H9 (cell line): ENCODE measurements around the gene BMPR1A. TPM values are rescaled to one million over a fixed set of nuclear protein-coding genes. Genes with fewer than 3 reads are reported as not detected.

ENCODE experiments used
- DNase-seq: peaks from one replicate; pipeline ENCODE4 v3.0.0-alpha.2; 2017
- H2AFZ ChIP-seq: one replicate; pipeline ENCODE4 v1.6.1; 2013; ENCODE audit warnings: mild to moderate bottlenecking, low read length, control low read depth, moderate library complexity
- H2AK5ac ChIP-seq: 2 replicates; pipeline ENCODE4 v1.6.1; 2013; ENCODE audit warnings: low read length, control low read depth, mixed read lengths; ENCODE audit not compliant: insufficient read length
- H2BK120ac ChIP-seq: one replicate; pipeline ENCODE4 v1.6.1; 2013; ENCODE audit warnings: low read depth, mild to moderate bottlenecking, low read length, control low read depth, inconsistent platforms; ENCODE audit not compliant: poor library complexity, severe bottlenecking
- H2BK12ac ChIP-seq: 2 replicates; pipeline ENCODE4 v1.6.1; 2013; ENCODE audit warnings: low read length, control low read depth, mixed read lengths, low read depth; ENCODE audit not compliant: insufficient read length
- H2BK15ac ChIP-seq: 2 replicates; pipeline ENCODE4 v1.6.1; 2013; ENCODE audit warnings: low read depth, low read length, control low read depth
- H2BK20ac ChIP-seq: one replicate; pipeline ENCODE4 v1.6.1; 2013; ENCODE audit warnings: low read depth, mild to moderate bottlenecking, low read length, control low read depth, inconsistent platforms; ENCODE audit not compliant: poor library complexity, severe bottlenecking
- H2BK5ac ChIP-seq: 2 replicates; pipeline ENCODE4 v1.6.1; 2013; ENCODE audit warnings: low read length, control low read depth, mixed read lengths; ENCODE audit not compliant: insufficient read length
- H3K14ac ChIP-seq: 2 replicates; pipeline ENCODE4 v1.6.1; 2013; ENCODE audit warnings: low read length, control low read depth; ENCODE audit not compliant: insufficient read depth
- H3K18ac ChIP-seq: 2 replicates; pipeline ENCODE4 v1.6.1; 2013; ENCODE audit warnings: low read depth, mild to moderate bottlenecking, mixed read lengths, low read length, control low read depth; ENCODE audit not compliant: insufficient read length
- H3K23ac ChIP-seq: 2 replicates; pipeline ENCODE4 v1.6.1; 2013; ENCODE audit warnings: low read length, control low read depth, mixed read lengths, low read depth; ENCODE audit not compliant: insufficient read length
- H3K23me2 ChIP-seq: 2 replicates; pipeline ENCODE4 v1.6.1; 2013; ENCODE audit warnings: low read depth, mild to moderate bottlenecking, mixed read lengths, low read length, control low read depth; ENCODE audit not compliant: insufficient read length, poor library complexity, severe bottlenecking
- H3K27ac ChIP-seq: 2 replicates; pipeline ENCODE4 v1.5.1; 2013; ENCODE audit warnings: low read length, control low read depth, mixed read lengths, low read depth; ENCODE audit not compliant: insufficient read length
- H3K27me3 ChIP-seq: 2 replicates; pipeline ENCODE4 v1.6.1; 2013; ENCODE audit warnings: low read length, control low read depth, inconsistent platforms; ENCODE audit not compliant: insufficient read depth
- H3K4ac ChIP-seq: 2 replicates; pipeline ENCODE4 v1.6.1; 2013; ENCODE audit warnings: low read depth, mild to moderate bottlenecking, control low read depth, inconsistent platforms, low read length, moderate library complexity
- H3K4me1 ChIP-seq: 2 replicates; pipeline ENCODE4 v1.6.1; 2013; ENCODE audit warnings: low read length, control low read depth, inconsistent platforms; ENCODE audit not compliant: insufficient read depth
- H3K4me2 ChIP-seq: 2 replicates; pipeline ENCODE4 v1.6.1; 2013; ENCODE audit warnings: low read length, control low read depth, mixed read lengths; ENCODE audit not compliant: insufficient read length, insufficient read depth
- H3K56ac ChIP-seq: 2 replicates; pipeline ENCODE4 v1.6.1; 2013; ENCODE audit warnings: low read depth, mild to moderate bottlenecking, mixed read lengths, low read length, control low read depth; ENCODE audit not compliant: insufficient read length
- H3K79me1 ChIP-seq: 2 replicates; pipeline ENCODE4 v1.6.1; 2013; ENCODE audit warnings: low read depth, mild to moderate bottlenecking, moderate library complexity, low read length, control low read depth, inconsistent platforms; ENCODE audit not compliant: insufficient read depth, poor library complexity, severe bottlenecking
- H3K79me2 ChIP-seq: 2 replicates; pipeline ENCODE4 v1.6.1; 2013; ENCODE audit warnings: low read length, control low read depth, inconsistent platforms; ENCODE audit not compliant: insufficient read depth
- H3K9ac ChIP-seq: 2 replicates; pipeline ENCODE4 v1.6.1; 2013; ENCODE audit warnings: low read length, control low read depth, mixed read lengths; ENCODE audit not compliant: insufficient read length; ENCODE audit errors: extremely low read depth
- H3K9me3 ChIP-seq: one replicate; pipeline ENCODE4 v1.6.1; 2013; ENCODE audit warnings: low read depth, low read length, inconsistent platforms; ENCODE audit not compliant: control insufficient read depth
- H3T11ph ChIP-seq: one replicate; pipeline ENCODE4 v1.6.1; 2013; ENCODE audit warnings: mild to moderate bottlenecking, low read length, control low read depth, inconsistent platforms
- H4K20me1 ChIP-seq: one replicate; pipeline ENCODE4 v1.6.1; 2013; ENCODE audit not compliant: control insufficient read depth, insufficient read length, insufficient read depth
- H4K5ac ChIP-seq: 2 replicates; pipeline ENCODE4 v1.6.1; 2013; ENCODE audit warnings: low read depth, mild to moderate bottlenecking, mixed read lengths, low read length, control low read depth; ENCODE audit not compliant: insufficient read length
- H4K8ac ChIP-seq: replicated peaks from 2 replicates; pipeline ENCODE4 v1.6.1; 2013; ENCODE audit warnings: low read length, control low read depth, mixed read lengths, low read depth; ENCODE audit not compliant: insufficient read length
- H4K91ac ChIP-seq: 2 replicates; pipeline ENCODE4 v1.6.1; 2013; ENCODE audit warnings: low read depth, mild to moderate bottlenecking, moderate library complexity, mixed read lengths, low read length, control low read depth; ENCODE audit not compliant: insufficient read length
- H3K27ac Mint-ChIP-seq, 3 experiments: 2 replicates in 2 of 3; 3 replicates in 1 of 3; pipeline ENCODE4 v1.8.0; 2020 to 2021; ENCODE audit warnings: mixed read lengths in 3 of 3, mild to moderate bottlenecking in 1 of 3, moderate library complexity in 1 of 3
- H3K27me3 Mint-ChIP-seq: 2 replicates; pipeline ENCODE4 v1.8.0; 2021; ENCODE audit warnings: low read depth, mild to moderate bottlenecking, moderate library complexity, mixed read lengths
- H3K36me3 Mint-ChIP-seq, 3 experiments: 2 replicates in 2 of 3; 3 replicates in 1 of 3; pipeline ENCODE4 v1.8.0; 2020 to 2021; ENCODE audit warnings: low read depth in 3 of 3, mixed read lengths in 3 of 3; ENCODE audit not compliant: insufficient read depth in 1 of 3
- H3K4me1 Mint-ChIP-seq, 2 experiments: 2 replicates each; pipeline ENCODE4 v1.8.0; 2020; ENCODE audit warnings: mixed read lengths in 2 of 2
- H3K4me3 Mint-ChIP-seq, 2 experiments: 2 replicates in 1 of 2; 3 replicates in 1 of 2; pipeline ENCODE4 v1.8.0; 2020 to 2021; ENCODE audit warnings: mild to moderate bottlenecking in 2 of 2, mixed read lengths in 2 of 2, moderate library complexity in 1 of 2
- H3K9me3 Mint-ChIP-seq, 2 experiments: 2 replicates in 1 of 2; 3 replicates in 1 of 2; pipeline ENCODE4 v1.8.0; 2020; ENCODE audit warnings: mild to moderate bottlenecking in 2 of 2, mixed read lengths in 2 of 2, moderate library complexity in 1 of 2
- WGBS: extraction: QIAGEN DNeasy Blood & Tissue Kit; methylation state at CpG from one replicate; pipeline ENCODE4 v1.1.7; 2013; ENCODE audit warnings: missing lambda C conversion rate, low lambda C conversion rate, mixed read lengths; ENCODE audit not compliant: insufficient read length; ENCODE audit errors: extremely low coverage; 5-methylcytosine and 5-hydroxymethylcytosine counted together
- total RNA-seq: library from RNA; stranded (reverse); gene quantifications from 2 replicates; pipeline ENCODE4 v1.2.1, GENCODE V29; 2021
- TF ChIP-seq, protein P1 (sequence below): fragments of 200-600 bp; sonication (generic); conservative IDR thresholded peaks from 3 replicates; pipeline ENCODE4 v1.8.0; 2021; ENCODE audit warnings: antibody characterized with exemption, mild to moderate bottlenecking

The BMPR1A gene
- total RNA-seq, 1 experiment from 2014 or later: 138 TPM

- peak overlapping the region; percentile 14 for H2BK120ac ChIP-seq
- DNase-seq: no peak
- H2BK12ac ChIP-seq: peak overlapping the region; percentile 83
- Mint-ChIP-seq H3K36me3 (peaks cover 4 to 14% (median 12%) of the 10 kb centered on the region in 3 experiments; a peak in 5 of 7 replicates), H3K9me3 (no peaks in the 10 kb centered on the region), H3K4me3 (no peak overlapping the region), H3K27ac (peak overlapping the region; percentile 27 to 84 (median 58); a peak in 6 of 7 replicates), H3K27me3 (no peaks in the 10 kb centered on the region), H3K4me1 (peaks cover 61 to 63% of the 10 kb centered on the region in 2 experiments)
- H3K18ac ChIP-seq: peak overlapping the region; percentile 75
- peak overlapping the region; percentile 65 for H4K91ac ChIP-seq
- H3K79me1 ChIP-seq: peaks cover 5% of the 10 kb centered on the region
- no peaks in the 10 kb centered on the region for H3K27me3 ChIP-seq
- H2BK15ac ChIP-seq: no peak overlapping the region
- peak overlapping the region; percentile 33 for H2AK5ac ChIP-seq
- TF ChIP-seq, protein P1, sequence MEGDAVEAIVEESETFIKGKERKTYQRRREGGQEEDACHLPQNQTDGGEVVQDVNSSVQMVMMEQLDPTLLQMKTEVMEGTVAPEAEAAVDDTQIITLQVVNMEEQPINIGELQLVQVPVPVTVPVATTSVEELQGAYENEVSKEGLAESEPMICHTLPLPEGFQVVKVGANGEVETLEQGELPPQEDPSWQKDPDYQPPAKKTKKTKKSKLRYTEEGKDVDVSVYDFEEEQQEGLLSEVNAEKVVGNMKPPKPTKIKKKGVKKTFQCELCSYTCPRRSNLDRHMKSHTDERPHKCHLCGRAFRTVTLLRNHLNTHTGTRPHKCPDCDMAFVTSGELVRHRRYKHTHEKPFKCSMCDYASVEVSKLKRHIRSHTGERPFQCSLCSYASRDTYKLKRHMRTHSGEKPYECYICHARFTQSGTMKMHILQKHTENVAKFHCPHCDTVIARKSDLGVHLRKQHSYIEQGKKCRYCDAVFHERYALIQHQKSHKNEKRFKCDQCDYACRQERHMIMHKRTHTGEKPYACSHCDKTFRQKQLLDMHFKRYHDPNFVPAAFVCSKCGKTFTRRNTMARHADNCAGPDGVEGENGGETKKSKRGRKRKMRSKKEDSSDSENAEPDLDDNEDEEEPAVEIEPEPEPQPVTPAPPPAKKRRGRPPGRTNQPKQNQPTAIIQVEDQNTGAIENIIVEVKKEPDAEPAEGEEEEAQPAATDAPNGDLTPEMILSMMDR: no peak
- peak overlapping the region; percentile 14 for H3K9ac ChIP-seq
- H2AFZ ChIP-seq: no peak overlapping the region
- H4K8ac ChIP-seq: no peak overlapping the region
- H2BK5ac ChIP-seq: peak overlapping the region; percentile 88
- no peak overlapping the region for H2BK20ac ChIP-seq
- H3K23ac ChIP-seq: no peak overlapping the region
- no CpG with 5 or more reads among the region's 3 CpGs for WGBS
- H3K9me3 ChIP-seq: no peaks in the 10 kb centered on the region
- peak overlapping the region; percentile 17 for H4K5ac ChIP-seq
- H3K56ac ChIP-seq: no peak overlapping the region
- no peak overlapping the region for H3K14ac ChIP-seq
- no peaks in the 10 kb centered on the region for H4K20me1 ChIP-seq
- H3K23me2 ChIP-seq: no peaks in the 10 kb centered on the region
- H3K79me2 ChIP-seq: peaks cover 13% of the 10 kb centered on the region; the same call in 1 of the 2 replicates
- no peak overlapping the region for H3K4me2 ChIP-seq
- H3K4ac ChIP-seq: no peak overlapping the region
- peaks cover 30% of the 10 kb centered on the region for H3K4me1 ChIP-seq
- H3T11ph ChIP-seq: no peak overlapping the region
- H3K27ac ChIP-seq: peak overlapping the region; percentile 70
These were observed 114.3 kb downstream of the BMPR1A start for GRCh38 chr10:86870679-86871078.
